Urinary bladder (tissue), 4 donors: ENCODE measurements around the gene COPG2. TPM values are rescaled to one million over a fixed set of nuclear protein-coding genes. Genes with fewer than 3 reads are reported as not detected.
"Not testable (repeated sequence)": the region's sequence is repeated elsewhere in the genome, so short reads cannot be mapped to it uniquely, and the experiment has no call there.

Experiments
- DNase-seq: peaks from one replicate; pipeline ENCODE4 v3.0.0-alpha.2; 2015; ENCODE audit errors: extremely low spot score
- H3K27ac ChIP-seq: one replicate; pipeline ENCODE4 v1.5.1; 2013; ENCODE audit warnings: low read depth, mild to moderate bottlenecking, moderate library complexity
- H3K36me3 ChIP-seq: one replicate; pipeline ENCODE4 v1.6.1; 2013; ENCODE audit warnings: mild to moderate bottlenecking, moderate library complexity; ENCODE audit not compliant: insufficient read depth
- H3K4me1 ChIP-seq: one replicate; pipeline ENCODE4 v1.6.1; 2013; ENCODE audit warnings: mild to moderate bottlenecking, moderate library complexity; ENCODE audit not compliant: insufficient read depth
- H3K4me3 ChIP-seq: one replicate; pipeline ENCODE4 v1.5.1; 2013; ENCODE audit warnings: low read depth, low read length
- WGBS: extraction: QIAGEN DNeasy Blood & Tissue Kit; methylation state at CpG from one replicate; pipeline ENCODE4 v1.1.7; 2013; 5-methylcytosine and 5-hydroxymethylcytosine counted together
- polyA plus RNA-seq: library from polyadenylated mRNA; stranded (reverse); fragments of 200-250 nt; gene quantifications from one replicate; pipeline ENCODE4 v1.2.3, GENCODE V29; 2013
- total RNA-seq: library from RNA; depleted of rRNA; stranded (reverse); fragments of >200 nt; gene quantifications from one replicate; pipeline ENCODE4 v1.2.3, GENCODE V29; 2014
- donor health status: healthy with polysubstance abuse.
- donor health status: healthy.

COPG2 gene, protein sequence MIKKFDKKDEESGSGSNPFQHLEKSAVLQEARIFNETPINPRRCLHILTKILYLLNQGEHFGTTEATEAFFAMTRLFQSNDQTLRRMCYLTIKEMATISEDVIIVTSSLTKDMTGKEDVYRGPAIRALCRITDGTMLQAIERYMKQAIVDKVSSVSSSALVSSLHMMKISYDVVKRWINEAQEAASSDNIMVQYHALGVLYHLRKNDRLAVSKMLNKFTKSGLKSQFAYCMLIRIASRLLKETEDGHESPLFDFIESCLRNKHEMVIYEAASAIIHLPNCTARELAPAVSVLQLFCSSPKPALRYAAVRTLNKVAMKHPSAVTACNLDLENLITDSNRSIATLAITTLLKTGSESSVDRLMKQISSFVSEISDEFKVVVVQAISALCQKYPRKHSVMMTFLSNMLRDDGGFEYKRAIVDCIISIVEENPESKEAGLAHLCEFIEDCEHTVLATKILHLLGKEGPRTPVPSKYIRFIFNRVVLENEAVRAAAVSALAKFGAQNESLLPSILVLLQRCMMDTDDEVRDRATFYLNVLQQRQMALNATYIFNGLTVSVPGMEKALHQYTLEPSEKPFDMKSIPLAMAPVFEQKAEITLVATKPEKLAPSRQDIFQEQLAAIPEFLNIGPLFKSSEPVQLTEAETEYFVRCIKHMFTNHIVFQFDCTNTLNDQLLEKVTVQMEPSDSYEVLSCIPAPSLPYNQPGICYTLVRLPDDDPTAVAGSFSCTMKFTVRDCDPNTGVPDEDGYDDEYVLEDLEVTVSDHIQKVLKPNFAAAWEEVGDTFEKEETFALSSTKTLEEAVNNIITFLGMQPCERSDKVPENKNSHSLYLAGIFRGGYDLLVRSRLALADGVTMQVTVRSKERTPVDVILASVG
- total RNA-seq, result 29.4 TPM
- polyA plus RNA-seq, result 17.2 TPM

DNA sequence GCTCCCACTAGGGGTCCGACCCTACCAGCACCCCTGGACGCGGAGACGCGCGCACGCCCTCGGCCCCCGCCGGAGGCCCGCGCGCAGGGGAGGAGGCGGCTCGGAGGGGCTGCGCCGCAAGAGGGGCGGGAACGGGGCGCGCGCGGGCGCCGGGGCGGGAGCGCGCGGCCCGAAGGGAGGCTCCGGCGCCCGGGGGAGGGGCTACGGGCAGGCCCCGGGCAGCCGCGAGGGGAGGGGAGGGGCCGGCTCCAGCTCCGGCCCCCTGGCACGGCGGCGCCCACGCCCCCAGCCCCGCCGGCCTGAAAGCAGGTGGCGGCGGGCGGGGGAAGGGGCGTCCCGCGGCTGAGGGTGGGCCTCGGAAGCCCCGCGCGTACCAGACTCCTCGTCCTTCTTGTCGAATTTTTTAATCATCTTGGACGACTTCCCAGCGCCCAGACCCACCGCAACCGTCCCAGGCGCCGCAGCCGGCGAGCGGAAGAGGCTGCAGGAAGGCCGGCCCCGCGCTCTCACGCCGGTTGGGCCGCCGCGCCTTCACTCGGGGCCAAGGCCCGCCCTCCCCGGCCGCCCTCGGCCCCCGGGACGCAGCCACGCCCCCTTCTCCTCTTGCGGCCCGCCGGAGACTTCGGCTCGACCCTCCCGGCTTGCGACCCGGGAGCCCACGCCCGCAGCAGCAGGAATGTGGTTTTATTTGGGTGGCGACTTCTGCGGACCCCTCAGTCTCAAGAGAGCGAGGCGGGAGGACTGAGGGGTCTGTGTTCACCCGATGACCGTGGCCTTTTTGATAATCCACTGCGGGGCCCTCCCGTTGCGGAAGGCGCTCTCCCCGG, at the start of gene COPG2:
COPG2 (minus strand) TSS at position 491 of the 827 bp plus-strand sequence; CDS start at position 411, 80 bp downstream.
- Histone ChIP-seq H3K4me1 (no peaks in the 10 kb centered on the region), H3K4me3 (peak within 1 kb of the TSS; percentile 99), H3K36me3 (peaks cover under 1% of the 10 kb centered on the region), H3K27ac (peak within 1 kb of the TSS; percentile 56)
- DNase-seq, result peak; percentile 62
- under 1% methylated on average over 101 of the region's 103 CpGs for WGBS

DNA sequence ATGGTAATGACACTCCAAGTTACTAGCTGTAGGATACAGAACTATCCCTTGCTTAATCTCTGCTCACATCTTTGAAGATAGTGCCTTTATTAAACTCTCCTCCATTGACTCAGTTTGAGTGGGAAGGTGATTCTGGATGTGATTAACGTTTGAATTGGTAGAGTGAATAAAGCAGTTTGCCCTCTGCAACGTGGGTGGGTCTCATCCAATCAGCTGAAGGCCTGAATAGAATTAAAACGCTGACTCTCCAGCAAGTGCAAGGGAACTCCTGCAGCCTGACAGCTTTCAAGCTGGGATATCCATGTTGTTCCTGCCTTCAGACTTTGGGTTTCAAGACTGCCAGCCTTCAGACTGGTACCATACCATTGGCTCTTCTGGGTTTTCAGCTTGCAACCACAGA, 43.9 kb upstream of the COPG2 start:
- no peaks in the 10 kb centered on the region for H3K4me1 ChIP-seq
- no peak for DNase-seq
- 42% methylated on average over 3 of the region's 3 CpGs for WGBS
- H3K4me3 ChIP-seq, result no peak overlapping the region
- no peaks in the 10 kb centered on the region for H3K36me3 ChIP-seq
- H3K27ac ChIP-seq, result no peak overlapping the region

DNA sequence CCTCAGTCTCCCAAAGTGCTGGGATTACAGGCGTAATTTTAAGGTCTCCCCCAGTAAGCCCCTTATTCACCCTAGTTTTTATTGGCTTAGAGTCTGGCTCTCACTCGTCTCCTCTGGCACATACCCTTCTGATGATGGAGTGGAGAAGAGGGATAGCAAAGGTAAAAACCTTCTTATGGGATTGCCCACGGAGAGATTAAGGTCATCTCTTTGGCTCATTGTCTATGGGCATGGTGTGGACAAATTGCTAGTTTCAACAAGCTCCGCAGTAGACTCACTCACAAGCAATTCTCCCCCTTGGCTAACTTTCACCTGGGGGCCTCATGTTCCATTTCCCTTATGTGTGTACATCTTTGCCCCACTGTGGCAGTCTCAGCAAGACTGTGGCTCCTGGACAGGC, 40.2 kb upstream of the COPG2 start:
- no peaks in the 10 kb centered on the region for H3K4me1 ChIP-seq
- no peak overlapping the region for H3K4me3 ChIP-seq
- 87% methylated on average over 4 of the region's 4 CpGs for WGBS
- no peak for DNase-seq
- no peak overlapping the region for H3K27ac ChIP-seq
- H3K36me3 ChIP-seq, result no peaks in the 10 kb centered on the region

DNA sequence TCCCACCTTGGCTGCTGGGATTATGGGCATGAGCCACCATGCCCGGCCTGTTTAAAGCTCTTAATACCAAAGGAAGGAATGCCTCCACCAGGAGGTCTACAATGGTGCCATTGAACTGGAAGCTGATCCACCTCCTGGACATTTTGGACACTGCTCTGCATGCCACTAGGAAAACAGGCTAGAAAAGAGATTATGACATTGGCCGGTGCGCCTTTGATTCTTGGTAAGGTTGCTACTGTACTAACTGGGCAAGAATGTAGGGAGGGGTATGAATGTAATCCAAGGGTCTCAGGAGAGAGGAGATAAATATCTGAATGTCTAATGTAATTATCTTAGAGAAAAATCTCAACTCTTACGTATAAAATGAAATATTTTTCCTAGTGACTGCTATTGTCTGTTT, 39.5 kb upstream of the COPG2 start:
- Histone ChIP-seq H3K4me3 (no peak overlapping the region), H3K4me1 (no peaks in the 10 kb centered on the region), H3K36me3 (no peaks in the 10 kb centered on the region), H3K27ac (no peak overlapping the region)
- 90% methylated on average over 4 of the region's 4 CpGs for WGBS
- DNase-seq, result no peak

DNA sequence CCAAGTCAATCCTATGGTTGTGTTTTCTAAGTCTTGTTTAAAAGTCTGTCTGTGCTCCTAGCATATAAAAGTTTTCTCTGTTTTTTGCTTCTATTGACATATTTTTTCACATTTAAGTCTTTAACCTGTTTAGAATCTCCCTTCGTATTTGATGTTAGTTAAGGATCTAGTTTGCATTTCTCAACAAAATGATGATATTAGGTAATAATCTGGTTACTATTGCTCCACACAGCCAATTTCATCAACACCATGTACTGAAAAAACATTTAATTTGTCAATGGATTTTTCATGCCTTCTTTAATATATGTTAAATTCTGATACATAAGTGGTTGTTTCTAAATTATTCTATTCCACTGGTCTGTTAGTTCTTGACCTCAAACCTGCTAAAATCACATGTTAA, 35.3 kb upstream of the COPG2 start:
- WGBS, result 91% methylated on average over 1 of the region's 1 CpG
- Histone ChIP-seq H3K27ac (no peak overlapping the region), H3K4me3 (no peak overlapping the region), H3K4me1 (no peaks in the 10 kb centered on the region), H3K36me3 (no peaks in the 10 kb centered on the region)
- DNase-seq, result no peak

DNA sequence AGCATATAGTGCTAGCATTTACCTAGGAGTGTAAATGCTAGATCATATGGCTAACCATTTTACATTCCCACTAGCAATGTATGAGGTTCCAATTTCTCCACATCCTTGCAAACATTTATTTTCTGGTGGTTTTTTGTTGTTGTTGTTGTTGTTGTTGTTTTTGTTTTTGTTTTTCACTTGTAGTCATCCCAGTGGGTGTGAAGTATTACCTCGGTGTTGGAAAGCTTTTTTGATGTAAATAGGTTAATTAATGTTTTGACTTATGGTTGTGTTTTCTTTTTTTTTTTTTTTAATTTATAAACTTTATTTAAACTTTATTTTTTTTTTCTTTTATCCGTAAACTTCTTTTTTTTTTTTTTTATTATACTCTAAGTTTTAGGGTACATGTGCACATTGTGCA, 33.1 kb upstream of the COPG2 start:
- no peaks in the 10 kb centered on the region for H3K36me3 ChIP-seq
- no peaks in the 10 kb centered on the region for H3K4me1 ChIP-seq
- 89% methylated on average over 2 of the region's 2 CpGs for WGBS
- DNase-seq, result no peak
- no peak overlapping the region for H3K27ac ChIP-seq
- no peak overlapping the region for H3K4me3 ChIP-seq

DNA sequence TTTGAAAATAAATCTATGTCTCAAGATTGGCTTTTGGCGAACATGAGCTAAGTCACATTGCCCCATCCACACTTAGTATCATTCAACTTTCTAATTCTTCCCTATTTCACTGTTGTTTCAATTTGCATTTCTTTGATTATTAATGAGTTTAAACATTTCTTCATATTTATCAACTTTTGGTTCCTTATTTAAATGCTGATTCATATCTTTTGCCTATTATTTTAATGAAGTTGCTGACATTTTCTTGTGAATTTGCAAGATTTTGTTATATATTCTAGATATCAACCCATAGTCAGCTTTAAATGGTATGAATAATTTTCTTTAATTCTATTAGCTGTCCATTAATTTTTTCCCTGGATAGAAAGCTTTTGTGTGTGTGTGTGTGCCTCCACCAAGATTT, 32.2 kb upstream of the COPG2 start:
- no peak overlapping the region for H3K27ac ChIP-seq
- H3K36me3 ChIP-seq, result no peaks in the 10 kb centered on the region
- no peak overlapping the region for H3K4me3 ChIP-seq
- 90% methylated on average over 1 of the region's 1 CpG for WGBS
- DNase-seq, result no peak
- no peaks in the 10 kb centered on the region for H3K4me1 ChIP-seq

DNA sequence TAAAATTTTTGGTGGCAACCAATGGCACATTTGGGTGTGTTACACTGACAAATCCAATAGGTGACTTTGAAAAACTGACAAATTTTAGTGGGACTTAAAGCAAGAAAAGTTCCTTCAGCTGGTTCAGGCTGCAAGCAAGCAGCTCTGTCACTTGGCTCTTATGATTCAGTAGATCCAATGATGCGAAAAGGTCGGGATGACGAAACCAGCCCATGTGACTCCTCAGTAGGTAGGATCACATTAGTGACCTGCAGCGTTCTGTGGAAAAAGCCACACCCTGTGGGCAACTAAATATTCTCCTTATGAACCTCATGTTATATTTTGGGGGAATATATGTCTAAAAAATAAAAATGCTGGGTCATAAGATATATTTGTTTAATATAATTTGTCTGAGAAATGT, 31.1 kb upstream of the COPG2 start:
- WGBS, result 65% methylated on average over 4 of the region's 4 CpGs
- DNase-seq, result no peak
- Histone ChIP-seq H3K36me3 (no peaks in the 10 kb centered on the region), H3K4me3 (no peak overlapping the region), H3K4me1 (no peaks in the 10 kb centered on the region), H3K27ac (no peak overlapping the region)

DNA sequence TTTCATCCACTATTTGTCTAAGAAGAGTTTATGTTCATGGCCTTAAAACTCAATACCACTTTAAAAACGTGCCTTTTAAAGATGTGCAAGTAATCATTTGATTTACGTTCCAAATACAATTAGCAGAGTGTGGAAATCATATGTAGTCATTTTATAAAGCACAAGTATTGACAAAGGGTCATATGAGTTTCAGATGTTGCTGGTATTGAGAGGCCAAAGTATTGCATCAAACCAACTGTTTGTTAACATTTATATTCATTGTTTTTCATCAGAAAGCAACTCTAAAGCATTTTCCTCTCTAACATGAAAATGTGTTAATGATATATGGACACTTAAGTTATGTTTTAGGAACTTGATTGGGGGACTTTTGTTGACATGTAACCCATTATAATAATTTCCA, 29.3 kb upstream of the COPG2 start:
- Histone ChIP-seq H3K27ac (no peak overlapping the region), H3K4me1 (no peaks in the 10 kb centered on the region), H3K4me3 (no peak overlapping the region), H3K36me3 (no peaks in the 10 kb centered on the region)
- WGBS, result 79% methylated on average over 2 of the region's 2 CpGs
- DNase-seq, result no peak

DNA sequence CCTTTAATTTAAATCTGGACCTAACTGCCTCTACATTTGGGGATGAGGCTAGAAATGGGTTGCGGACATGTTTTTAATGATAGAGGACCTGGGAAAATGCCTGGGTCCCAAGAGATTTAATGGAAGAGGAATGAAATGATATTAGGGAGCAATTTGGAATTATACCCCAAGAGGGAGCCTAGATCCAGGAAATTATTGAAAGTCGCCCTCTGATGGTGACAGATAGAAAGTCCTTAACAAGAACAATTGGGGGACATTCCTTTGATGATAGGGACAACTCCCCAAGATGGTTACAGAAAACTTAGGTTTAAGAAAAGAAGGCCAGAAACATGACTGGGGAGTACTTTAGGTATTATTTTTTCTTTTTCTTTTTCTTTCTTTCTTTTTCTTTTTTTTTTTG, 27.3 kb upstream of the COPG2 start:
- DNase-seq, result no peak
- Histone ChIP-seq H3K4me1 (no peaks in the 10 kb centered on the region), H3K27ac (no peak overlapping the region), H3K4me3 (no peak overlapping the region), H3K36me3 (no peaks in the 10 kb centered on the region)
- WGBS, result 70% methylated on average over 2 of the region's 2 CpGs

DNA sequence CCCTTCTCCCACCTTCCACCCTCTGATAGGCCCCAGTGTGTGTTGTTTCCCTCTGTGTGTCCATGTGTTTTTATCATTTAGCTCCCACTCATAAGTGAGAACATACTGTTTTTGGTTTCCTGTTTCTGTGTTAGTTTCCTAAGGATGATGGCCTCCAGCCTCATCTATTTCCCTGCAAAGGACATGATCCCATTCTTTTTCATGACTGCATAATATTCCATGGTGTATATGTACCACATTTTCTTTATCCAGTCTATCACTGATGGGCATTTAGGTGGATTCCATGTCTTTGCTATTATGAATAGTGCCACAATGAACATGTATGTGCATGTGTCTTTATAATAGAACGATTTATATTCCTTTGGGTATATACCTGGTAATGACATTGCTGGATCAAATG, 23.8 kb upstream of the COPG2 start:
- WGBS, result 92% methylated on average over 1 of the region's 1 CpG

DNA sequence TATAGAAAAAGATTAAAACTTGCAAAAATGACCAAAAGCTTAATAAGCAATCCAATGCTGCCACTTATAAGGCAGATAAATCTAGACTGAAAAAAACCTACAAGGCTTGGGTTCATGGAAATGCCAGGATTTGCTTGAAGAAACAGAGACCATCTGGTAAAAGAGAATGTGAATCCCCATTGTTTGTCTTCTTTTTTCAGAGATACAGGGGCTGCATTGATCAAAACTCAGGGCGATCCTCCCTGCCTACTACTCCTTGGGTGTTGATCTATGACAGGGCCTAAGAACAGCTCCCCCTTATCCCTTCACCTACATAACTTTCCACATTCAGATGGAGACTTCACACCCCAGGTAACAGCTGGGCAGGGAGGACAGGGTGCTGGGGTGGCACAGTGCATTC, 21.1 kb upstream of the COPG2 start:
- no peak for DNase-seq
- 87% methylated on average over 1 of the region's 1 CpG for WGBS
- H3K4me1 ChIP-seq, result no peaks in the 10 kb centered on the region

More for the DNA sequence above, 23.8 kb upstream of the COPG2 start:
- not testable (repeated sequence) for H3K4me3 ChIP-seq, DNase-seq, H3K36me3 ChIP-seq, H3K4me1 ChIP-seq, H3K27ac ChIP-seq

DNA sequence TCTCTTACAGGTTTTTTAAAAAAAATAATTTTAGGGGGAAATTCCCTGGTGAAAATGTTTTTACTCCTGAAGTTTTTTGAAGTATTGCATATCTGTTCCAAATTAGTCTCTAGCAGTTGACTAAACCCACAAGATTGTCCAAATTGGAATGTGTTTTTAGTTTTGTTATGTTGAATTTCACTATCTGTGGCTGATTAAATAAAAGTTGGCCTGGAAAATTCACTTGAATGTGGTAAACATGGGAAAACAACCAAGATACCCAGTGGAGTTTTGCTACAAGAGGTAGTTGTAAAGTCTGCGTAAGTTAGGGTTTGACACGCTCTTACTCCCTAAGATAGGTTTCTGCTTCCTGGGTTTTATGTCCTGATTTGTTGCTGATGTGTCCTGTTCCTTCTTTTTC, 14.5 kb upstream of the COPG2 start:
- no peak overlapping the region for H3K4me3 ChIP-seq
- H3K4me1 ChIP-seq, result no peaks in the 10 kb centered on the region
- DNase-seq, result no peak
- H3K27ac ChIP-seq, result no peak overlapping the region
- H3K36me3 ChIP-seq, result no peaks in the 10 kb centered on the region
- 91% methylated on average over 2 of the region's 2 CpGs for WGBS

More for the DNA sequence above, 21.1 kb upstream of the COPG2 start:
- Histone ChIP-seq H3K27ac (no peak overlapping the region), H3K36me3 (no peaks in the 10 kb centered on the region), H3K4me3 (no peak overlapping the region)
